ENCODE results near the gene SAMD4B. TPM values are rescaled to one million over a fixed set of nuclear protein-coding genes. Genes with fewer than 3 reads are reported as not detected.

SAMD4B gene
- total and polyA plus RNA-seq, 2 experiments from 2014 or later = 104 to 172 TPM

- no peak for ATAC-seq
- Mint-ChIP-seq H3K9me3 (peaks cover 3% of the 10 kb centered on the region; the same call in 1 of the 3 replicates), H3K4me3 (peak overlapping the region; percentile 97), H3K27ac (peak overlapping the region; percentile 100), H3K4me1 (peaks cover 21% of the 10 kb centered on the region), H3K36me3 (ENCODE audit: low read depth) (peaks cover 68% of the 10 kb centered on the region), H3K27me3 (ENCODE audit: insufficient read depth, low read depth, poor library complexity) (peaks cover 30% of the 10 kb centered on the region)
- Histone ChIP-seq H3K4me2 (peak overlapping the region; percentile 88), H3F3A (replicated peaks; ENCODE audit: low read depth) (peaks cover 21% of the 10 kb centered on the region; the same call in 1 of the 2 replicates), H3K27me3 (ENCODE audit: insufficient read depth) (no peaks in the 10 kb centered on the region), H4K20me1 (replicated peaks; ENCODE audit: insufficient read depth) (peaks cover 17% of the 10 kb centered on the region), H3K79me2 (replicated peaks; ENCODE audit: insufficient read depth) (peaks cover 13% of the 10 kb centered on the region), H2AFZ (peak overlapping the region; percentile 73; the same call in 1 of the 2 replicates), H3K27ac (ENCODE audit: low read depth) (peak overlapping the region; percentile 97), H3K9me2 (ENCODE audit: insufficient read depth) (no peaks in the 10 kb centered on the region), H3K4me1 (ENCODE audit: insufficient read depth) (peaks cover 11% of the 10 kb centered on the region), H3K36me3 (ENCODE audit: insufficient read depth) (0 out of 2 replicates have a peak, but pooled peaks cover 10% of the 10 kb centered on the region), H3K4me3 (peak overlapping the region; percentile 78)
- peak; percentile 34 for DNase-seq (ENCODE audit: low spot score)
- TF ChIP-seq ZNF331 (CRISPR knock-in tag; IDR thresholded peaks at IDR 0.05; ENCODE audit: low read depth) (no peak), EZH2phosphoT487 (IDR thresholded peaks at IDR 0.05; ENCODE audit: unreplicated experiment) (no peak), ZNF462 (CRISPR knock-in tag; IDR thresholded peaks at IDR 0.05) (no peak), JUNB (IDR thresholded peaks at IDR 0.05; ENCODE audit: unreplicated experiment) (no peak), ZNF114 (CRISPR knock-in tag; IDR thresholded peaks at IDR 0.05) (no peak), REST (IDR thresholded peaks at IDR 0.05; ENCODE audit: unreplicated experiment) (no peak)
Measured at GRCh38 chr19:39389631-39390414, 47.6 kb downstream of the SAMD4B start.

Data from GM23338 (cell line).